ENCODE results near the gene HHIPL1.
A peak's percentile ranks its signal among the peaks of the same experiment; 100 is the strongest.

HHIPL1 gene

DNA sequence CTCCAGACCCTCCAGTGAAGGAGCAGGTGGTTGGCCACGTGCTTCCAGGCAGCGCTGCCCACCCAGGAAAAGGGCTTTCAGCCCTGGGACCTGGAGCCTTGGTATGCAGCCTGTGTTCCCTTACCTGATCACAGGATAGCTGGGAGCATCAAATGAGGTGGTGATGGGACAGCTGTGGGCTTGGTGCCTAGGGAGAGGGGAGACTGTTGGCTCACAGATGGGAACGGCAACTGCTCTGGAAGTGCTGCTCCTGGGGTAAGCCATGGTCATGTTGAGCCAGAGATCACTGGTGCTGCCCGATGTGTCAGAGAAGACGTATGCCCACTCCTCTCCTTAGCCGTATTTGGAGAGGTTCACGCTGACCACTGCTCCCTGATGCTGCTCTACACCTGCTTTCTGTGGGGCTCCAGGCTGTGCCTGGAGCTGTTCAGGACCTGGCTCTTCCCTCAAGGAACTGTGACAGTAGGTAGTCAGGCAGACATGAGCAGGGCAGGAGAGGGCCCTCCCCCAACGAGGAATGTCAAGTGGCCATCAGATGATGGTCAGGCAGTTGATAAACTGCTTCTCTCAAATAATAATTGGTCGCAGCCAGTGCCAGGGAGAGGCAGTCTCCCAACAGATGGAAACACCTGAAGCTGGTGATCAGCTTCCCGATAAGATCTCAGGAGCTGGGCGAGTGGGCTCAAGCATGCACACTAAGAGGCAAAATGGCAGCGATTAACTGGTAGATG lies 36.3 kb downstream of the HHIPL1 start:
- H3K9me3 Mint-ChIP-seq, result peaks cover 4% of the 10 kb centered on the region
- H3K4me3 Mint-ChIP-seq, result no peak overlapping the region
- ATAC-seq (no peak), DNase-seq (ENCODE audit: low spot score in 2 of 2) (no peak)
- peaks cover 28% of the 10 kb centered on the region for H3K4me1 Mint-ChIP-seq
- no peak overlapping the region for H3K27ac Mint-ChIP-seq
- peaks cover 9% of the 10 kb centered on the region for H3K36me3 Mint-ChIP-seq

DNA sequence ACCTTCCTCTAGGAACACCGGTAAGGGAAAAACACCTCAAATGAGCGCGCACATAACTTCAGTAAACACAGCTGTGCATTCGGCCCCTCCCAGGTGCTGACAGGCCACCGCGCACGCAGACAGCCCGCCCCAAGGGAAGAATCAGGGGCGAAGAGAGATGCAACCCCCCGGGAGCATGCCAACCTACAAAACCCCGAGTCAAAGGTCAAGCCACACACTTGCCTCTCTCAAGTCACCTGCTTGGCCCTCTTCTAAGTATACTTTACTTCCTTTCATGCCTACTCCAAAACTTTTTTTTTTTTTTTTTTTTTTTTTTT lies 36.9 kb downstream of the HHIPL1 start:
- H3K4me1 Mint-ChIP-seq, result peaks cover 23% of the 10 kb centered on the region
- ATAC-seq (no peak), DNase-seq (ENCODE audit: low spot score in 2 of 2) (no peak)
- no peak overlapping the region for H3K27ac Mint-ChIP-seq
- H3K9me3 Mint-ChIP-seq, result peaks cover 4% of the 10 kb centered on the region
- H3K4me3 Mint-ChIP-seq, result no peak overlapping the region
- H3K36me3 Mint-ChIP-seq, result peaks cover 9% of the 10 kb centered on the region

DNA sequence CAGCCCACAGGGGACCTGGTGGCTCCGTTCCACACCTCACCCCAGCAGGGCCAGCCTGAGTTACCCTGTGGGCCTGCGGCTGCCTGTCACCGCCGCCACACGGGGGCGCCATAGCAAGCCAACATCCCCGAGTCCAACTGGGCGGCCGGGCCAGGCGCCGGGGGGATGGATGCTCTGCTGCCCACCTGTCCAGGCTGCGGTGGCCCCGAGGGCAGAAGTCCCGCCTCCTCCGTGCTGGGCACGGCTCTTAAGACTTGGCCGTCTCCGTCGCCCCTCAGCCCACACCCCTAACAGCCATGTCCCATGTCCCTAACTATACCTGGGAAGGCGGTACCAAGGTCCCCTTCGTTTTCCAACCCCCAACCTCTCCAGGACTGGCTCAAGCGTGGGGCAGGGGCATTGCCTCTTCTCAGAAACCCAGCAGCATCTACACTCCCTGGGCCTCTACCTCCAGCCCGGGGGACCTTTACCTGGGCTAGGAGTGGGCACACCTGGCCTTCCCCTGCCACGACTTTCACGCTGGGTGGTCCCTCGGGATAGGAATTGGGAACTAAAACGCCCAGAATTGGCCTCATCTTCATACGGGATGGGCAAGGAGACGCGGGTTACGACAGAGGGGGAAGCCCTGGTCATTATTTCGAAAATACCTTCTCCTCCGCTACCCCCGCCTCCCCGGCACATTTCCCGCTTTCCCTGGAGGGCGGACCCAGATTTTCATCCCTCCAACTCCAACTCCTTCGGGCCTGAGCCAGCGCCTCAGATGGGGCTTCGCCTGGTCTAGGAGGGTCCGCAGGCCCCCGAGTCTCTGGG lies 38.1 kb downstream of the HHIPL1 start:
- Mint-ChIP-seq H3K4me3 (peak overlapping the region; percentile 82), H3K9me3 (peaks cover 4% of the 10 kb centered on the region), H3K4me1 (peaks cover 25% of the 10 kb centered on the region), H3K27ac (peak overlapping the region; percentile 86), H3K36me3 (peaks cover 9% of the 10 kb centered on the region)
- ATAC-seq (peak; percentile 54), DNase-seq (ENCODE audit: low spot score in 2 of 2) (peak; percentile 92 to 93)

DNA sequence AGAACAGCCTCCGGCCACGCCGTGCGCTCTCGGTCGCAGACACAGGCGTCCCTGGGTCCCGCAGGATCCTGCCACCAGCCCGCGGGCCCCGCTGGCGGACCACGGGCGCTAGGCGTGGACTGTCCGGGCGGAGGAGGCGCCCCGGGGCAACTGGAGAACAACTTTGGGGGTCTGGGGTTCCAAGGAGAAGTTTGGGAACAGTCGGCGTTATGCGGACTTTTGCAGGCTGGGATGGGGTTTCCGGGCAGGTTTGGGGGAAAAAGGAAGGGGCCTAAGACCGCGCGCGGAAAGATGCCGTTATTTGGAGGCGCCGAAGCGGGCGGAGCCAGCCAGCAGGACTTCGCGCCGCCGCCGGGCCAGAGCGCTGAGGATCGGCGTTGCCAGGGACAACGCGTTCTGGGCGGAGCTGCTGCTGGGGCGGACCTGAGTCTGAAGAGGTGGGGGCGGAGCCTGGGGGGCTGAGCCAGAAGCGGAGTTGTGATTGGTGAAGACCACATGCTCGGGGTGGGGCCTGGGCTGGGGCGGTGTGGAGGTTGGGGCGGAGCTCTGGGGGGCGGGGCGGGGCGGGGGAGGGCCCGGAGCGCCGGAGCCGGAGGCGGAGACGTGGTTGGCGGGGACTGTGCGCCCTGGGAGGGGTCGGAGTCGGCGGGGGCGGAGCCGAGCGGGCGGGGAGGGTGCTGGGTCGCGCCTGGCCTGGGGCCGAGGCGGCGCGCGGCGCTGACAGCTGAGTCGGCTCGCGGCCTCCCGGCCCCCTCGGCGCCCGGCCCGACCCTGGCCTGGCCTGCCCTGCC lies 38.9 kb downstream of the HHIPL1 start, which contains the start of gene CYP46A1:
CYP46A1 (plus strand) TSS at position 680 of the 791 bp plus-strand sequence. CDS start 120 bp downstream, outside the sequence.
- DNase-seq (ENCODE audit: low spot score in 2 of 2) (peak; percentile 96 to 99), ATAC-seq (peak; percentile 93)
- peak within 1 kb of the TSS; percentile 86 for H3K27ac Mint-ChIP-seq
- H3K4me3 Mint-ChIP-seq, result peak within 1 kb of the TSS; percentile 82
- H3K4me1 Mint-ChIP-seq, result peaks cover 33% of the 10 kb centered on the region
- no peaks in the 10 kb centered on the region for H3K9me3 Mint-ChIP-seq
- H3K36me3 Mint-ChIP-seq, result peaks cover 15% of the 10 kb centered on the region

GRCh38 chr14:99684410-99684934 lies 39.5 kb downstream of the HHIPL1 start:
- DNase-seq (ENCODE audit: low spot score in 2 of 2) (no peak), ATAC-seq (peak; percentile 6)
- Mint-ChIP-seq H3K9me3 (no peaks in the 10 kb centered on the region), H3K4me3 (peak overlapping the region; percentile 82), H3K27ac (no peak overlapping the region), H3K36me3 (peaks cover 17% of the 10 kb centered on the region), H3K4me1 (peaks cover 36% of the 10 kb centered on the region)

GRCh38 chr14:99685151-99685591 lies 40.2 kb downstream of the HHIPL1 start:
- no peak for ATAC-seq
- no peak overlapping the region for H3K27ac Mint-ChIP-seq

GRCh38 chr14:99685596-99685995 lies 40.7 kb downstream of the HHIPL1 start:
- peak overlapping the region; percentile 53 for H3K4me3 Mint-ChIP-seq
- H3K4me1 Mint-ChIP-seq, result peaks cover 36% of the 10 kb centered on the region
- H3K36me3 Mint-ChIP-seq, result peaks cover 17% of the 10 kb centered on the region
- DNase-seq (ENCODE audit: low spot score in 2 of 2) (no peak), ATAC-seq (no peak)
- no peaks in the 10 kb centered on the region for H3K9me3 Mint-ChIP-seq
- H3K27ac Mint-ChIP-seq, result peak overlapping the region; percentile 70

More at GRCh38 chr14:99685151-99685591, 40.2 kb downstream of the HHIPL1 start:
- Mint-ChIP-seq H3K4me3 (peak overlapping the region; percentile 53), H3K4me1 (peaks cover 36% of the 10 kb centered on the region), H3K36me3 (peaks cover 17% of the 10 kb centered on the region), H3K9me3 (no peaks in the 10 kb centered on the region)
- DNase-seq (ENCODE audit: low spot score in 2 of 2), result no peak

DNA sequence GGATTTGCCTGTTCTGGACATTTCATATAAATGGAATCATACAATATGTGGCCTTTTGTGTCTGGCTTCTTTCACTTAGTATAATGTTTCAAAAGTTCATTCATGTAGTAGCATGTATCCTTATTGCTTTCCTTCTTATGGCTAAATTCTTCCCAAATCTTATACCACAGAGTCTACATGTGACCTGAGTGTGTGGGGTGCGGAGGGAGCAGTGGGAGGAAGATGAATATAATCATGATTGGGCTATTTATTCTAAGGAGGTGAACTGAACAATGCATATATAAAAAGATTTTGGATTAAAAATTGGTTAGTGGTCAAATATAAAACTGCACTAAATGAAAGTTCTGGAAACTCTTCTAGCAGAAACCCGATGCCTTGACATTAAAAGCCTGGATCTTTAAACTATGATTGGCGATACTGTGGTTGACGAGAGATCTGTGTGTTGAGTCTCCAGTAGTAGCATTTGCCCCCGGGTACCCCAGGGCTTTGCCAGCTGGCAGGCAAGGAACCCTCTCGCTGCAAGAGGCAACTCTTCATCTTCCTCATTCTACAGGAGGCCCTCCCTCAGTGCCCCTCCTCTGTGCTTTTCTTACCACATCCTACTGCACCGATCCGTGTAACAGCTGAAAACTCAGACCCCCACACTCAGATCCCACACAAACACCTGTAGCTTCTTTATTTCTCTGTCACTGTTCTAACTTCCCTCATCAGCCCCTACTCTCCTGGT lies 41.8 kb downstream of the HHIPL1 start:
- peaks cover 36% of the 10 kb centered on the region for H3K4me1 Mint-ChIP-seq
- no peak overlapping the region for H3K27ac Mint-ChIP-seq
- no peaks in the 10 kb centered on the region for H3K9me3 Mint-ChIP-seq

DNA sequence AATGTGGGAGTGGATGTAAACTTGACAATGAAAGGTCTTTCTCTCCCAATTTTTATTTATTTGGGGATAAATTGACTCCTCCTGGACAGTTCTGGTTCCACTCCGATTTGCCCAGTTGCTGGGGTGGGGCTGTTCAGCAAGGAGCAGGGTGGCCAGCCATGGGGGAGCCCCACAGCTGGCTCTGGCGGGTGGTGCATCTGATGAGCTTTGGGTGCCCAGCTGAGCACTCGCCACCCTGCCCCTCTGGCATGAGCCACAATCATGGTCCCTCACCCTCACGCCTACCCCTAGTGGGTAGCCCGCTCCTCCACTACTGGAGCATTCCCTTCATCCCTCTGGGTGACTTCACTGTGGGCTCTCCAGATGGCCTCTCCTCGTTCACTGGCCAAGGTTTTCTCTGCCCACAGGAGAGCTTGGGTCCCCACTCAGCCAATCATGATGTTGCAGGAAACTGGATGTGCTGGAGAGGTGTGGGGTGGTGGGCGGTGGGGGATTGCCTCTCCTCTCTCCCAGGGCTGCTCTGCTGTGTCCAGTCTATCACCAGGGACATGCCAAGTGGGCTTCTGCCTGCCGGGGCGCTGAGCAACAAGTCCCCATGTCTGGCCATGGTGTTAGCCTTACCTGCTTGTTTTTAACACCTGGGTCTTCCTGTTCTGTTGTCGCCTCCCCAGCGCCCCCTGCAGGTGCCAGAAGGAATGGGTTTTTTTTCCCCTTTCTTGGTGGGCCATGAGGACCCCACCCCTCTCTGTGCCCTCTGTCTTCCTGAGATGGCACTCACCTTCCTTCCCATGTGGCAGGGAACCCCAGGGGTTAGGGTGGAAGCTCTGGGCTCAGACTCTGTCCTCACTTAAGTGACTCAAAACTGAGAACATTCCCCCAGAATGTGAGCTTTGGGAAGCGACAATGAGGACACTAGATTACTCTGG lies 42.6 kb downstream of the HHIPL1 start:
- Mint-ChIP-seq H3K4me1 (peaks cover 33% of the 10 kb centered on the region), H3K36me3 (peaks cover 17% of the 10 kb centered on the region), H3K4me3 (no peak overlapping the region), H3K9me3 (no peaks in the 10 kb centered on the region), H3K27ac (peak overlapping the region; percentile 65)
- ATAC-seq (no peak), DNase-seq (ENCODE audit: low spot score in 2 of 2) (peak in 1 of 2 donors; percentile 64)

More for the DNA sequence above, 41.8 kb downstream of the HHIPL1 start:
- ATAC-seq, result no peak
- Mint-ChIP-seq H3K4me3 (no peak overlapping the region), H3K36me3 (peaks cover 17% of the 10 kb centered on the region)
- DNase-seq (ENCODE audit: low spot score in 2 of 2), result peak in 1 of 2 donors; percentile 41

DNA sequence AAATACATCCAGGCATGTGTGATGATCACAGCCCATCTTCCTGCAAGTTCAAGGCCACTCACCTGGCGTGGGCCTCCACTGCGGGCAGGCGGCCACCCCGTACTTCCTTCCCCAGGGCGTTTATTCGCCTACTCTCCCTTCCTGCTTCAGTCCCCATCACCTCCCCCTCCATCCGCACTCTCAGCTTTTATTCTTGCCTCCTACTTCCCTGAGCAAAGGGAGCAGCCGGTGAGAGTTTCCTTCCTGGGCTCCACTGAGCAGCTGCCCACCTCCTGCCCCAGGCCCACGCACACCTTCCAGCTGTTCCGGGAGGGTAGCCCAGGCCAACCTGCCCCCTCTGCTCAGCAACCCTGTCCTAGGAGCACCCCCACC lies 43.3 kb downstream of the HHIPL1 start:
- Mint-ChIP-seq H3K27ac (peak overlapping the region; percentile 65), H3K9me3 (no peaks in the 10 kb centered on the region), H3K4me3 (no peak overlapping the region), H3K4me1 (peaks cover 27% of the 10 kb centered on the region), H3K36me3 (peaks cover 17% of the 10 kb centered on the region)
- no peak for ATAC-seq
- no peak for DNase-seq (ENCODE audit: low spot score in 2 of 2)

- Mint-ChIP-seq H3K4me3 (no peak overlapping the region), H3K9me3 (no peaks in the 10 kb centered on the region), H3K36me3 (peaks cover 12% of the 10 kb centered on the region), H3K4me1 (peaks cover 27% of the 10 kb centered on the region), H3K27ac (peak overlapping the region; percentile 65)
- ATAC-seq (no peak), DNase-seq (ENCODE audit: low spot score in 2 of 2) (peak in 1 of 2 donors; percentile 45)
Measured at GRCh38 chr14:99688629-99689028, 43.7 kb downstream of the HHIPL1 start.

DNA sequence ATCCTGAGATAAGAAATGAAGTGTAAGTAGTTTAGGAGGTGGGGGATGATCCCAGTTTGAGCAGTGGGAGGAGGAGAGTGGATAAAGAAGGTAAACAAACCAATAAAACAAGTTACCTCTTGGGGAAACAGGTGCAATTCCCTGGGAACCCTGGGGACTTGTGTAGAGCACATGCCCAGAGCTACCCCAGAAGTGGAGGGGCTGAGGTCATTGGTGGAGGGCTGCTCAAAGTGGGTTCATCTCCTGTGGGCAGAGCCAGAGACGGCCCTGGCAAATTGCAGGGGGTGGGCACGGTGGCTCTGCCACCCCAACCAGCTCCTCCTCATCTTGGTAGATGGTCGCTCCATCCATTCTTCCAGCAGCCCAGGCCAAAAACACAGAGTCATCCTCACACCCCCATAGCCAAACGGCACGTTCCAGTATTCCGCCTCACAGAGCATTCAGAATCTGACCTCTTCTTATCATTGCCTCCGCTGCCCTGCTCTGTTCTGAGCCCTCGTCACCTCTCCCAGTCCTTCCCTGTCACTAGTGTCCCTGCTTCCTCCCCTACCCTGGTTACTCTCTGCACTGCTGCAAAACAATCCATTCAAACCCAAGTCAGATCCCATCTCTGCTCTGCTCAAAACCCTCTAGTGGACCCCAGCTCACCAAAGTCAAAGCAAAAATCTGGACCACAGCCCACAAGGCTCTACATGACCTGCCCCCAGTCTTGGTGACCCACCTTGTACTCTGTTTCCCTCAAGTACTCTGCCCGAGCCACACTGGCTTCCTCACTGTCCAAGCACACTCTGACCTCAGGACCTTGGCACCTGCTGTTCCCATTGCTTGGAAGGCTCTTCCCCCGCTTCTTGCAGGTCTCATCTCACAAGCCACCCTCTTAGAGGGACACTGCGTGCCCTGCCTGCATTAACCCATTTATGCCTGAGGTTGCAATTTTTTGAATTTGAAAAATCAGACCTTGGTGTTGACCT lies 44.6 kb downstream of the HHIPL1 start:
- Mint-ChIP-seq H3K36me3 (peaks cover 8% of the 10 kb centered on the region), H3K4me3 (no peak overlapping the region), H3K27ac (peak overlapping the region; percentile 65), H3K9me3 (no peaks in the 10 kb centered on the region), H3K4me1 (peaks cover 27% of the 10 kb centered on the region)
- ATAC-seq (no peak), DNase-seq (ENCODE audit: low spot score in 2 of 2) (peak in 1 of 2 donors; percentile 41)

GRCh38 chr14:99690636-99691035 lies 45.7 kb downstream of the HHIPL1 start:
- H3K36me3 Mint-ChIP-seq, result peaks cover 8% of the 10 kb centered on the region

More at GRCh38 chr14:99690636-99691035, 45.7 kb downstream of the HHIPL1 start:
- Mint-ChIP-seq H3K4me3 (no peak overlapping the region), H3K9me3 (no peaks in the 10 kb centered on the region), H3K27ac (no peak overlapping the region), H3K4me1 (peaks cover 20% of the 10 kb centered on the region)
- DNase-seq (ENCODE audit: low spot score in 2 of 2) (peak in 1 of 2 donors; percentile 41), ATAC-seq (no peak)

Data from stimulated activated effector memory CD8-positive, alpha-beta T cell treated with anti-CD3 and anti-CD28 coated beads, Interleukin-12 subunit alpha, Interleukin-12 subunit beta, amount 100 ng/mL, for 72 hours (primary cell).